AG10803 (cell line): Measurements from ENCODE around the gene PCSK5.
"Not testable (repeated sequence)": the region's sequence is repeated elsewhere in the genome, so short reads cannot be mapped to it uniquely, and the experiment has no call there.

ENCODE experiments used
- DNase-seq: peaks from one replicate; pipeline ENCODE4 v3.0.0; 2010; ENCODE audit warnings: low read depth
- H3K4me3 ChIP-seq: 2 replicates; pipeline ENCODE4 v1.5.1; 2011; ENCODE audit warnings: mild to moderate bottlenecking, low read length, control low read depth
- CTCF ChIP-seq: conservative IDR thresholded peaks from 2 replicates; pipeline ENCODE4 v1.5.1; 2011; ENCODE audit warnings: mild to moderate bottlenecking, low read length, control low read depth, inconsistent platforms

The PCSK5 gene

GRCh38 chr9:75895112-75895511, 4.6 kb downstream of the PCSK5 start:
- no peak for DNase-seq
- TF ChIP-seq CTCF = no peak
- H3K4me3 ChIP-seq = no peak overlapping the region

- TF ChIP-seq CTCF = no peak
- DNase-seq = no peak
- no peak overlapping the region for H3K4me3 ChIP-seq
These were observed 5.7 kb downstream of the PCSK5 start for GRCh38 chr9:75896193-75896592.

- not testable (repeated sequence) for DNase-seq, H3K4me3 ChIP-seq
These were observed 10.5 kb downstream of the PCSK5 start for GRCh38 chr9:75900893-75901524.

GRCh38 chr9:75903785-75904360, 13.4 kb downstream of the PCSK5 start:
- DNase-seq = no peak
- no peak overlapping the region for H3K4me3 ChIP-seq
- TF ChIP-seq CTCF = no peak

GRCh38 chr9:75904364-75904763, 13.9 kb downstream of the PCSK5 start:
- no peak for TF ChIP-seq CTCF
- H3K4me3 ChIP-seq = no peak overlapping the region
- DNase-seq = no peak

- TF ChIP-seq CTCF = no peak
- no peak for DNase-seq
- no peak overlapping the region for H3K4me3 ChIP-seq
These were observed 16.1 kb downstream of the PCSK5 start for GRCh38 chr9:75906531-75906930.

GRCh38 chr9:75907329-75907728, 16.9 kb downstream of the PCSK5 start:
- no peak for TF ChIP-seq CTCF
- no peak for DNase-seq
- H3K4me3 ChIP-seq = no peak overlapping the region
